Measurements from ENCODE around the gene CDH4. TPM values are rescaled to one million over a fixed set of nuclear protein-coding genes. Genes with fewer than 3 reads are reported as not detected.

Gene CDH4
- total RNA-seq, 2 experiments from 2014 or later: 0.11 to 0.18 TPM

- ATAC-seq (no peak), DNase-seq (no peak)
- Mint-ChIP-seq H3K27ac (no peak overlapping the region), H3K9me3 (no peaks in the 10 kb centered on the region), H3K36me3 (ENCODE audit: low read depth) (no peaks in the 10 kb centered on the region), H3K27me3 (no peaks in the 10 kb centered on the region), H3K4me1 (ENCODE audit: low read depth) (no peaks in the 10 kb centered on the region), H3K4me3 (no peak overlapping the region)
- POLR2A ChIA-PET: no interaction called here
- CTCF ChIA-PET: no interaction called here
- no peak for TF ChIP-seq CTCF (IDR thresholded peaks at IDR 0.05)
- intact Hi-C loops (cut with micrococcal nuclease): no loop called here
These were observed 119.6 kb downstream of the CDH4 start for GRCh38 chr20:61371501-61372136.

GRCh38 chr20:61372137-61373054 is 120.3 kb downstream of the CDH4 start:
- TF ChIP-seq CTCF (IDR thresholded peaks at IDR 0.05): no peak
- ChIA-PET CTCF (no interaction called here), POLR2A (no interaction called here)
- Mint-ChIP-seq H3K4me3 (no peak overlapping the region), H3K4me1 (ENCODE audit: low read depth) (no peaks in the 10 kb centered on the region), H3K27ac (no peak overlapping the region), H3K27me3 (no peaks in the 10 kb centered on the region), H3K36me3 (ENCODE audit: low read depth) (no peaks in the 10 kb centered on the region), H3K9me3 (no peaks in the 10 kb centered on the region)
- intact Hi-C loops (cut with micrococcal nuclease): no loop called here
- no peak for ATAC-seq
- DNase-seq: no peak

- TF ChIP-seq CTCF (IDR thresholded peaks at IDR 0.05): no peak
- H3K4me3 Mint-ChIP-seq: no peak overlapping the region
- intact Hi-C loops (cut with micrococcal nuclease): no loop called here
- H3K4me1 Mint-ChIP-seq (ENCODE audit: low read depth): no peaks in the 10 kb centered on the region
- CTCF ChIA-PET: no interaction called here
- no peaks in the 10 kb centered on the region for H3K36me3 Mint-ChIP-seq (ENCODE audit: low read depth)
- ATAC-seq (no peak), DNase-seq (no peak)
- no peaks in the 10 kb centered on the region for H3K9me3 Mint-ChIP-seq
- POLR2A ChIA-PET: no interaction called here
- no peak overlapping the region for H3K27ac Mint-ChIP-seq
- H3K27me3 Mint-ChIP-seq: no peaks in the 10 kb centered on the region
These were observed 121.0 kb downstream of the CDH4 start for GRCh38 chr20:61373055-61373399.

GRCh38 chr20:61373956-61374545 is 122.0 kb downstream of the CDH4 start:
- TF ChIP-seq CTCF (IDR thresholded peaks at IDR 0.05): no peak
- ChIA-PET POLR2A (no interaction called here), CTCF (no interaction called here)
- ATAC-seq (no peak), DNase-seq (no peak)
- Mint-ChIP-seq H3K27me3 (no peaks in the 10 kb centered on the region), H3K9me3 (no peaks in the 10 kb centered on the region), H3K27ac (no peak overlapping the region), H3K4me3 (no peak overlapping the region), H3K4me1 (ENCODE audit: low read depth) (no peaks in the 10 kb centered on the region), H3K36me3 (ENCODE audit: low read depth) (no peaks in the 10 kb centered on the region)
- intact Hi-C loops (cut with micrococcal nuclease): no loop called here
